Duodenal mucosa (tissue), 2 donors: ENCODE results near the gene ILF2.

Experiments used
- H3K27ac ChIP-seq: one replicate; pipeline ENCODE4 v1.7.0; 2013; ENCODE audit warnings: low read depth, low read length
- H3K27me3 ChIP-seq, 2 donors: one replicate each; pipeline ENCODE4 v1.7.0; 2013; ENCODE audit warnings: low read length in 2 of 2, control low read depth in 1 of 2; ENCODE audit not compliant: insufficient read depth in 2 of 2, control insufficient read depth in 1 of 2
- H3K36me3 ChIP-seq, 2 donors: one replicate each; pipeline ENCODE4 v1.7.0; 2013; ENCODE audit warnings: low read length in 2 of 2, control low read depth in 1 of 2; ENCODE audit not compliant: insufficient read depth in 2 of 2, control insufficient read depth in 1 of 2
- H3K4me1 ChIP-seq, 2 donors: one replicate each; pipeline ENCODE4 v1.7.0; 2013; ENCODE audit warnings: low read length in 2 of 2, control low read depth in 1 of 2; ENCODE audit not compliant: insufficient read depth in 2 of 2, control insufficient read depth in 1 of 2
- H3K4me3 ChIP-seq, 2 donors: one replicate each; pipeline ENCODE4 v1.7.0; 2013; ENCODE audit warnings: low read length in 2 of 2, low read depth in 1 of 2
- H3K9ac ChIP-seq, 2 donors: one replicate each; pipeline ENCODE4 v1.7.0; 2013; ENCODE audit warnings: low read length in 2 of 2, low read depth in 1 of 2
- H3K9me3 ChIP-seq, 2 donors: one replicate each; pipeline ENCODE4 v1.7.0; 2013; ENCODE audit warnings: low read length in 2 of 2, control low read depth in 1 of 2; ENCODE audit not compliant: control insufficient read depth in 1 of 2

Gene ILF2

GRCh38 chr1:153638261-153638660, 32.5 kb downstream of the ILF2 start:
- Histone ChIP-seq H3K27me3 (no peaks in the 10 kb centered on the region), H3K4me1 (peaks cover 28 to 33% of the 10 kb centered on the region in 2 donors), H3K9ac (no peak overlapping the region), H3K9me3 (no peaks in the 10 kb centered on the region), H3K27ac (no peak overlapping the region), H3K4me3 (no peak overlapping the region), H3K36me3 (peaks cover 54 to 70% of the 10 kb centered on the region in 2 donors)

DNA sequence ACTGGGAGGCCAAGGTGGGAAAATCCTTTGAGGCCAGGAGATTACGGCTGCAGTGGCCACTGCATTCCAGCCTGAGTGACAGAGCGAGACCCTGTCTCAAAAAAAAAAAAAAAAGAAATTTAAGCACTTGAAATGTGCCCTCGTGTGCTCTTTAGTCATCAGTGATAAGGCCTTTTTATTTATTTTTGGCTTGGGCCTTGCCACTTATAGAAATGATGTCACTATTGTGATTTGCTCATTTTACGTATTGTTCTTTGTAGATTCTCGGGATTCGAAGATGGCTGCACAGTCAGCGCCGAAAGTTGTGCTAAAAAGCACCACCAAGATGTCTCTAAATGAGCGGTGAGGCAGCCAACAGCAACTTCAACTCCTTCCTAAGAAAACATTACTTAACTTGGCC, 34.5 kb downstream of the ILF2 start:
- Histone ChIP-seq H3K27me3 (no peaks in the 10 kb centered on the region), H3K4me1 (peaks cover 32 to 35% of the 10 kb centered on the region in 2 donors), H3K9ac (no peak overlapping the region), H3K36me3 (peaks cover 34 to 50% of the 10 kb centered on the region in 2 donors), H3K9me3 (no peaks in the 10 kb centered on the region), H3K4me3 (no peak overlapping the region), H3K27ac (no peak overlapping the region)

GRCh38 chr1:153635872-153636271, 34.9 kb downstream of the ILF2 start:
- H3K27me3 ChIP-seq = no peaks in the 10 kb centered on the region
- H3K4me3 ChIP-seq = no peak overlapping the region
- peaks cover 30 to 46% of the 10 kb centered on the region in 2 donors for H3K36me3 ChIP-seq
- no peak overlapping the region for H3K9ac ChIP-seq
- H3K4me1 ChIP-seq = peaks cover 37 to 39% of the 10 kb centered on the region in 2 donors
- no peak overlapping the region for H3K27ac ChIP-seq
- no peaks in the 10 kb centered on the region for H3K9me3 ChIP-seq

DNA sequence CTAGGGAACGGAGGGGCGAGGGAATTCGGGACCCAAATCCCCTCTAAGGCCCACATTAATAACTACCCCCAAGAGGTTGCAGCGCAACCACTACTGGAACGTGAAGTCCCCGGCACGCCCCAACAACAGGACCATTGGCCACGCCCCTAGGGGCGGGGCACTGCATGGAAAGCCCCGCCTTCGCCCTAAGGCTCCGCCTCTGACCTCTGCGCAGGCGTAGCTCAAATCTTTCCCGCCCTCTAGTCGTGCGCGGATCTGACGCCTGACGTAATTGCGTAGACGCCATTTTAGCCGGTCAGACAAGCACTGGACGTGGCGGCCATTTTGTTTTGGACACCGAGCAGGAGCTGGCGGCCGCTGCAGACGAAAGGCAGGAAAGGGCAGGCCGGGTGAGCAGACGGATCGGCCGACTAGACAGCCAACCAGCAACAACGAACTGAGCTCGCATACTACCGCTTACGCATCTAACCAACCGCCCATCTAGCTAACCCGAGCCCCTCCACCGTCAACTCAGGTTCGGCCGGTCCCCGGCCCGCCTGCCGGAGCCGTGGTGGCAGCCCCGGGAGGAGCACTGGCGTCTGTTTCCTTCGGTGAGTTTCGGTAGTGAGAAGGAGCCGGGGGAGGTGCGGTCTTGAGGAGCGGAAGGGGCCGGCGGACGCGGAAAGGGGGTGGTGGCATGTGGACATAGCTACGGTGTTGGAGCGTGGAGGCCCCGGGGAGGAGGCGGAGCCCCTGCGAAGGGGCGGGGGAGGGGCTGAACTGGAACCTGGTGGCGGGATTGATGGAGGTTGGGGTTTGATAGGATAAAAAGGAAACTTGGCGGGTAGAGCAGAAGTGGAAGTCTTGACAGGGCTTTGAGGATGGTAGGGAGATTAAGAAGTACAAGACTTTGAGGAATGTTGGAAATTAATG, 36.8 kb downstream of the ILF2 start, which contains the start of gene CHTOP:
CHTOP (plus strand) TSS at position 313 of the 912 bp plus-strand sequence. CDS start 2,523 bp downstream, outside the sequence.
- H3K4me3 ChIP-seq = peak within 1 kb of the TSS; percentile 94 to 98
- H3K36me3 ChIP-seq = peaks cover 21 to 29% of the 10 kb centered on the region in 2 donors
- peaks cover 42 to 43% of the 10 kb centered on the region in 2 donors for H3K4me1 ChIP-seq
- no peaks in the 10 kb centered on the region for H3K9me3 ChIP-seq
- H3K27ac ChIP-seq = peak within 1 kb of the TSS; percentile 100
- no peaks in the 10 kb centered on the region for H3K27me3 ChIP-seq
- H3K9ac ChIP-seq = peak within 1 kb of the TSS; percentile 100

- H3K4me1 ChIP-seq = peaks cover 40 to 42% of the 10 kb centered on the region in 2 donors
- no peaks in the 10 kb centered on the region for H3K9me3 ChIP-seq
These were observed 37.5 kb downstream of the ILF2 start for GRCh38 chr1:153633161-153633753.

DNA sequence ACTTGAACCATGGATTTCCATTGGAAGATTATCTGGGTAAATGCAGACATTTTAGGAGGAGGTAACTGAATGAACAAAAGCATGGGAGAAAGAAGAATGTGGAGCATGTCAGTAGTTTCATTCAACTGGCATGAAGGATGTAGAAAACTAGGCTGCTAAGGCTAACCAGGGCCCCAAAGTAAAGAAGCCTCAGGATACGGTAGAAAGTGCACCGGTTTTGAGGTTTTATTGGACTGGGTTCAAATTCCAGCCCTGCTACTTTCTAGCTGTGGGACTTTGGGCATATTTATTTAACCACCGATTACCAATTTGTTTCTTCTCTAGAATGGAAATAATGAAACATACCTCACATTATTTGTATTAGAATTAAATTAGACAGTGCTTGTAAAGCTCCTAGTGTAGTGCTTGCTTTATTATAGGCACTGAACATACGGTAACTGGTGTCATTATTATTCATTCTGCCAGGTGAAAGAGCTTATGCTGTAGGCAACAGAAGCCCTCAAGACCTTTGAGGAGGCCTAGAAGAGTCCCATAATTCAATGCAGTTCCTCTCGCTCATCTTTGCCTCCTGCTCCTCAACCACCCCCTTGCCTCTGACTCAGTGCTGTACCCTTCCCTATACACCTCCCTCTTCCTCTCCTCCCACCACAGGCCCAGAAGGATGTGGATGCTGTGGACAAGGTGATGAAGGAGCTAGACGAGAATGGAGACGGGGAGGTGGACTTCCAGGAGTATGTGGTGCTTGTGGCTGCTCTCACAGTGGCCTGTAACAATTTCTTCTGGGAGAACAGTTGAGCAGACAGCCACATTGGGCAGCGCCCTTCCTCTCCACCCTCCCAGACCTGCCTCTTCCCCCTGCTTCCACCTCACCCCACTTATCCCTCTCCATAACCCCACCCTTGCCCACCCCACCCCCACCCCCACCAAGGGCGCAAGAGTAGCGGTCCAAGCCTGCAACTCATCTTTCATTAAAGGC, 39.5 kb downstream of the ILF2 start:
- Histone ChIP-seq H3K9ac (no peak overlapping the region), H3K27ac (peak overlapping the region; percentile 5), H3K4me1 (peaks cover 36 to 38% of the 10 kb centered on the region in 2 donors)

More at GRCh38 chr1:153633161-153633753, 37.5 kb downstream of the ILF2 start:
- H3K27me3 ChIP-seq = no peaks in the 10 kb centered on the region
- peak overlapping the region; percentile 100 for H3K9ac ChIP-seq
- H3K27ac ChIP-seq = peak overlapping the region; percentile 100
- H3K36me3 ChIP-seq = peaks cover 15 to 22% of the 10 kb centered on the region in 2 donors
- peak overlapping the region; percentile 49 to 98 for H3K4me3 ChIP-seq

DNA sequence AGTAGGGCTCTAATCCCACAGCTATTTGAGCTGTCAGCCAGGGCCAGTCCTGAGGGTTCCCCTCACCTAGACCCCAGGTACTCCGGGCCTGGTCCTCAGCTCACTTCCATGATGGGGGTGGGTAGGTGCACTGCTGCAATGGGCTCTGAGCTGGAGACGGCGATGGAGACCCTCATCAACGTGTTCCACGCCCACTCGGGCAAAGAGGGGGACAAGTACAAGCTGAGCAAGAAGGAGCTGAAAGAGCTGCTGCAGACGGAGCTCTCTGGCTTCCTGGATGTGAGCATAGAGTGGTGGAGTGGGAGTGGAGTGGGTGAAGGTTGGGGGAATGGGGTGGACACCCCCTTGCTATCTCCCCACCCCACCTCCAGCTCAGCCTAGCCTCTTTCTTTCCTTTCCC, 40.4 kb downstream of the ILF2 start:
- Histone ChIP-seq H3K36me3 (no peaks in the 10 kb centered on the region), H3K4me3 (no peak overlapping the region), H3K9me3 (no peaks in the 10 kb centered on the region), H3K27ac (no peak overlapping the region), H3K9ac (no peak overlapping the region), H3K4me1 (peaks cover 34 to 35% of the 10 kb centered on the region in 2 donors), H3K27me3 (no peaks in the 10 kb centered on the region)

More for the DNA sequence above, 39.5 kb downstream of the ILF2 start:
- H3K9me3 ChIP-seq = no peaks in the 10 kb centered on the region
- no peaks in the 10 kb centered on the region for H3K27me3 ChIP-seq
- peak overlapping the region in 1 of 2 donors; percentile 32 for H3K4me3 ChIP-seq
- H3K36me3 ChIP-seq = peaks cover under 1 to 2% of the 10 kb centered on the region in 2 donors

DNA sequence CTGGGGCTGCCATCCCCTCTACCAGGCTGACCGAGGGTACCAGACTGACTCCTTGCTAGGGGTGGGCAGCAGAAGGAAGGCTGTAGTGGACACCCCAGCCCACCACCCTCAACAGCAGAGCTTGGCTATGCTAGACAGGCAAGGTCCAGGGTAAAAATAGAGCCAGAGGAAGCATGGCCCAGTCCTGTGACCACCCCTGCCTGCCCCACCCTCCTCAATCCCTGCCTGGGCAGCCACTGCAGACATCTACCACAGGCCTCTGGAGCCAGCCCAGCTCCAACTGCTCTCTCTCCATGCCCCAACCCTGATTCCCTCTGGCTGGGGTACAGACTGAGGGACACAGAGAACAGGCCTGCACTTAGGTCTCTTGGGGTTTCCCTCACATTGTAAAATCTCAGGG, 40.8 kb downstream of the ILF2 start:
- no peaks in the 10 kb centered on the region for H3K36me3 ChIP-seq
- H3K4me3 ChIP-seq = no peak overlapping the region
- no peaks in the 10 kb centered on the region for H3K27me3 ChIP-seq
- no peak overlapping the region for H3K27ac ChIP-seq
- H3K4me1 ChIP-seq = peaks cover 31 to 34% of the 10 kb centered on the region in 2 donors
- H3K9me3 ChIP-seq = no peaks in the 10 kb centered on the region
- H3K9ac ChIP-seq = no peak overlapping the region

- Histone ChIP-seq H3K27ac (no peak overlapping the region), H3K9ac (no peak overlapping the region), H3K4me1 (peaks cover 30 to 34% of the 10 kb centered on the region in 2 donors), H3K36me3 (no peaks in the 10 kb centered on the region), H3K27me3 (no peaks in the 10 kb centered on the region), H3K9me3 (no peaks in the 10 kb centered on the region), H3K4me3 (no peak overlapping the region)
These were observed 41.5 kb downstream of the ILF2 start for GRCh38 chr1:153629343-153629665.
